Panc1 (cell line): ENCODE measurements around the gene MON1A.

ENCODE experiments used
- POLR2AphosphoS5 ChIP-seq: IDR thresholded peaks from 2 replicates; pipeline ENCODE4 v1.6.1; 2012; ENCODE audit warnings: mild to moderate bottlenecking, low read depth, low read length, moderate library complexity
- TCF7L2 ChIP-seq: IDR thresholded peaks from 2 replicates; pipeline ENCODE4 v1.6.1; 2011; ENCODE audit warnings: mild to moderate bottlenecking, low read depth, low read length, inconsistent platforms
- TF ChIP-seq, protein P1 (sequence below): fragments of 450-650 bp; IDR thresholded peaks from 2 replicates; pipeline ENCODE4 v1.5.1; 2017; ENCODE audit warnings: mild to moderate bottlenecking

DNA sequence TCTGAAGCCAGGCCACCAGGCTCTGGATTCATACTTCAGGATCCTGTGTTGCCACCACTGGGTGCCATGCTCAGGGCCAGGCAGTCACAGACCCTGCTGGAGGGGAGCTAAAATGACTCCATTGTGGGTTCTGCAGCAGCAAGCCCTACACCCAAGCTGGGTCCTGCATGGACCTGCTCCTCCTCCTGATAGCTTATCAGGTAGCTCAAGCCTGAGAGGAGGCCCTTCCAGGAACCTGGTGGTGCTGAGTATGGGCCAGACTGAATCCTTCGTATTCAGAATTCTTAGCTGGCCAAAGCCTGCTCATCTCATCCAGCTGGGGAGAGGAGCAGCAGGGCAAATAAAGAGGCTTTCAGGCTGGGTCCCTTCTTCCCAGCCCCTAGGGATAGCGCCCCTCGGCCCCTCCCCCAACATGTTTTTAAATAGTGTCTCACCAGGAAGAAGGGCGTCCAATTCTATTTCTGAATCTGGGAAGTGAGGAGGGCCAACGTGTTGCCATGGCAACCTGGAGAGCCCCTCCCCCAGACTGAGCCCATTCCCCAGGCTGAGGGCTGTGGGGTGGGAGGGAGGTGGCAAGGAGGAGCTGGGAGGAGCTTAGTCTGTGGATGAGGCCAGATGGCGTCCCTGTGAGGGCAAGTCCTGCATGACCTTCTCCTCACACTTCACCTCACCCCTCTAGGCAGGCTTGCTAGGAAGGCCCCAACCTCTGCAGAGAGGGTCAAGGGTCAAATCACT is 48.9 kb downstream of the MON1A start:
- TF ChIP-seq, protein P1, sequence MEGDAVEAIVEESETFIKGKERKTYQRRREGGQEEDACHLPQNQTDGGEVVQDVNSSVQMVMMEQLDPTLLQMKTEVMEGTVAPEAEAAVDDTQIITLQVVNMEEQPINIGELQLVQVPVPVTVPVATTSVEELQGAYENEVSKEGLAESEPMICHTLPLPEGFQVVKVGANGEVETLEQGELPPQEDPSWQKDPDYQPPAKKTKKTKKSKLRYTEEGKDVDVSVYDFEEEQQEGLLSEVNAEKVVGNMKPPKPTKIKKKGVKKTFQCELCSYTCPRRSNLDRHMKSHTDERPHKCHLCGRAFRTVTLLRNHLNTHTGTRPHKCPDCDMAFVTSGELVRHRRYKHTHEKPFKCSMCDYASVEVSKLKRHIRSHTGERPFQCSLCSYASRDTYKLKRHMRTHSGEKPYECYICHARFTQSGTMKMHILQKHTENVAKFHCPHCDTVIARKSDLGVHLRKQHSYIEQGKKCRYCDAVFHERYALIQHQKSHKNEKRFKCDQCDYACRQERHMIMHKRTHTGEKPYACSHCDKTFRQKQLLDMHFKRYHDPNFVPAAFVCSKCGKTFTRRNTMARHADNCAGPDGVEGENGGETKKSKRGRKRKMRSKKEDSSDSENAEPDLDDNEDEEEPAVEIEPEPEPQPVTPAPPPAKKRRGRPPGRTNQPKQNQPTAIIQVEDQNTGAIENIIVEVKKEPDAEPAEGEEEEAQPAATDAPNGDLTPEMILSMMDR, result no peak
- TF ChIP-seq POLR2AphosphoS5 (no peak), TCF7L2 (no peak)
